Right atrium auricular region (tissue), 2 donors: Measurements from ENCODE around the gene FFAR1. TPM values are rescaled to one million over a fixed set of nuclear protein-coding genes. Genes with fewer than 3 reads are reported as not detected.

Experiments
- DNase-seq: peaks from one replicate; pipeline ENCODE4 v3.0.0-alpha.2; 2019; ENCODE audit warnings: low spot score
- H3K27ac ChIP-seq, 2 donors: fragments of 200-600 bp; sonication (generic); 1 replicate in 1 of 2; 2 replicates in 1 of 2; pipeline ENCODE4 v1.5.1; 2016 to 2019
- H3K27me3 ChIP-seq, 2 donors: fragments of 200-600 bp; sonication (generic); one replicate each; pipeline versions ENCODE4 v1.5.1 to v1.6.0; 2017 to 2019
- H3K36me3 ChIP-seq: fragments of 200-600 bp; sonication (generic); one replicate; pipeline ENCODE4 v1.5.1; 2016
- H3K4me1 ChIP-seq, 2 donors: fragments of 200-600 bp; sonication (generic); one replicate each; pipeline versions ENCODE4 v1.5.1 to v1.6.0; 2017 to 2019
- H3K4me3 ChIP-seq, 2 donors: fragments of 200-600 bp; sonication (generic); 1 replicate in 1 of 2; 2 replicates in 1 of 2; pipeline ENCODE4 v1.5.1; 2017 to 2019; ENCODE audit warnings: mild to moderate bottlenecking in 1 of 2, moderate library complexity in 1 of 2
- H3K9me3 ChIP-seq, 2 donors: fragments of 200-600 bp; sonication (generic); one replicate each; pipeline ENCODE4 v1.5.1; 2019
- CTCF ChIP-seq, 2 donors: fragments of 200-600 bp; sonication (generic); IDR thresholded peaks; one replicate each; pipeline ENCODE4 v1.5.1; 2019; ENCODE audit warnings: antibody characterized with exemption in 2 of 2
- total RNA-seq, 2 donors: library from RNA; depleted of rRNA; stranded (reverse); fragments of >200 nt; gene quantifications; one replicate each; pipeline ENCODE4 v1.1.0, GENCODE V29; 2016

The FFAR1 gene
- total RNA-seq, 2 donors from 2014 or later: not detected

GRCh38 chr19:35301961-35302360 is 45.7 kb upstream of the FFAR1 start:
- no peaks in the 10 kb centered on the region for H3K36me3 ChIP-seq
- no peaks in the 10 kb centered on the region for H3K9me3 ChIP-seq
- H3K4me1 ChIP-seq: no peaks in the 10 kb centered on the region
- no peak overlapping the region for H3K4me3 ChIP-seq
- DNase-seq: no peak
- no peak overlapping the region for H3K27ac ChIP-seq
- H3K27me3 ChIP-seq: no peaks in the 10 kb centered on the region
- TF ChIP-seq CTCF (IDR thresholded peaks at IDR 0.05): no peak

- no peaks in the 10 kb centered on the region for H3K27me3 ChIP-seq
- no peaks in the 10 kb centered on the region for H3K4me1 ChIP-seq
- DNase-seq: no peak
- H3K36me3 ChIP-seq: no peaks in the 10 kb centered on the region
- no peak overlapping the region for H3K27ac ChIP-seq
- no peak overlapping the region for H3K4me3 ChIP-seq
- no peak for TF ChIP-seq CTCF (IDR thresholded peaks at IDR 0.05)
- no peaks in the 10 kb centered on the region for H3K9me3 ChIP-seq
Observed at GRCh38 chr19:35302446-35302845, 45.3 kb upstream of the FFAR1 start.

DNA sequence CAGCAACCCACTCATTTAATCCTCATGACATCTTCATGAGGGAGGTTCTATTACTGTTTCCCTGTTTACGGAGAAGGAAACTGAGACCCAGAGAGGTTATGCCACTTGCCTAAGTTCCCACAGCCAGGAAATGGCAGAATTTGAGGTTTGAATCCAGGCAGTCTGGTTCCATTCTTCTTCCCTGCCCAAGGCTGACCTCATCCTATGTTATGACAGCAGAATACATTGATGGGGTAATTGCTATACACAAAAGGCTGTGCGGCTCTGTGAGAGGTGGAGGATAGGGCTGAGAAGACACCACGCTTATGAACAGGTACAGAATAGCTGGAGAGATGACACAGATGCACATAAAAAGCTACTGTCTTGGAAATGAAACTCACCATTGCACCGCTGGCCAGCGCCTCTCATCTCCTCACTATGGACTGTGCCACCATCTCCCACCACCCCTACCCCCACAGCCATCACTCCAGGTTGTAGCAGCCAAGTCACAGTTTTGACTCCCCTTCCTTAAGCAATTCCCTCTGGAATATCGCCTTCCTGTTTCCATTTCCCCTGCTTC is 44.3 kb upstream of the FFAR1 start:
- Histone ChIP-seq H3K4me3 (no peak overlapping the region), H3K27me3 (no peaks in the 10 kb centered on the region), H3K9me3 (no peaks in the 10 kb centered on the region), H3K4me1 (no peaks in the 10 kb centered on the region), H3K27ac (no peak overlapping the region), H3K36me3 (no peaks in the 10 kb centered on the region)
- DNase-seq: no peak
- TF ChIP-seq CTCF (IDR thresholded peaks at IDR 0.05): no peak

DNA sequence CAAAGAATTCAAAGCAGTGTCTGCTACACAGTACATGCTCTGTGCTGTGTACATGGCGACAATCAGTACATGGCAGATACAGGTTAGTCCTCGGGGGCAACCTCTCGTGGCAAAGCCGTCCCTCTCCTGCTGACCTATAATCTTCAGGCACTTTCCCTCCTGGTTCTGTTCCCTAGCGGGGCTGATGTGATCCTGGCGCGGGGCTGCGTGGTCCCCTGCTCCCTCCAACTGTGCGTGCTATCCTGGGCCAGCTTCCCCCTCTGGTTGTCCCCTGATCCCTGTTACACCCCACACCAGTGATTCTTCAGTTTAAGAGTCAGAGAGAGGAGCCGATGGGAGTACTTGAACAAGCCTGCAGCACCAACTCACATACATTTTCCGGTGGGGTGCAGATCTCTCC is 43.7 kb upstream of the FFAR1 start:
- no peaks in the 10 kb centered on the region for H3K27me3 ChIP-seq
- TF ChIP-seq CTCF (IDR thresholded peaks at IDR 0.05): no peak
- no peaks in the 10 kb centered on the region for H3K36me3 ChIP-seq
- H3K9me3 ChIP-seq: no peaks in the 10 kb centered on the region
- H3K4me3 ChIP-seq: no peak overlapping the region
- DNase-seq: no peak
- no peak overlapping the region for H3K27ac ChIP-seq
- no peaks in the 10 kb centered on the region for H3K4me1 ChIP-seq

- no peaks in the 10 kb centered on the region for H3K27me3 ChIP-seq
- no peak for TF ChIP-seq CTCF (IDR thresholded peaks at IDR 0.05)
- H3K27ac ChIP-seq: no peak overlapping the region
- H3K4me3 ChIP-seq: no peak overlapping the region
- DNase-seq: no peak
- H3K36me3 ChIP-seq: no peaks in the 10 kb centered on the region
- no peaks in the 10 kb centered on the region for H3K9me3 ChIP-seq
- peaks cover 0 to 7% of the 10 kb centered on the region in 2 donors for H3K4me1 ChIP-seq
Observed at GRCh38 chr19:35305181-35305580, 42.5 kb upstream of the FFAR1 start.
